Fibroblast of lung (primary cell): Measurements from ENCODE around the gene C1orf122.

ENCODE experiments used
- EZH2 ChIP-seq: IDR thresholded peaks from 2 replicates; pipeline ENCODE4 v1.5.1; 2012; ENCODE audit warnings: low read length, control low read depth, mild to moderate bottlenecking; ENCODE audit errors: missing control alignments
- TF ChIP-seq, protein P1 (sequence below), 2 donors: IDR thresholded peaks in 1 of 2; conservative IDR thresholded peaks in 1 of 2; 1 replicate in 1 of 2; 2 replicates in 1 of 2; pipeline ENCODE4 v1.5.1; 2011 to 2012; ENCODE audit warnings: low read length in 2 of 2, control low read depth in 1 of 2, inconsistent platforms in 1 of 2, low read depth in 1 of 2, mild to moderate bottlenecking in 1 of 2

DNA sequence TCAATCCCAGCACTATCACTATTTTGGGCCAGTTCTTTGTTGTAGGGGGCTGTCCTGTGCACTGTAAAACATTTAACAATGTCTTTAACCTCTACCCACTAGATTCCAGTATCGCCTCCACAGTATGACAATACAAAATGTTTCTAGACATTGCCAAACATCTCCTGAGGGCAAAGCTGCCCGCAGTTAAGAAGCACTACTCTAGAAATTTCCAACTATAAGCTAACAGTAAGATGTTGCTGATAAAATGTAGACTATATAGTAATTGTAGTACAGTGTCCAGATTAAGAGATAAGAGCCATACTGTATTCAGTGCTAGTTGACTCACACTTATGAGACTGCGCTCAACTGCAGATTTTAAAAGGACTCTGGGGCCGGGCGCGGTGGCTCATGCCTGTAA is 46.8 kb downstream of the C1orf122 start:
- TF ChIP-seq, protein P1, sequence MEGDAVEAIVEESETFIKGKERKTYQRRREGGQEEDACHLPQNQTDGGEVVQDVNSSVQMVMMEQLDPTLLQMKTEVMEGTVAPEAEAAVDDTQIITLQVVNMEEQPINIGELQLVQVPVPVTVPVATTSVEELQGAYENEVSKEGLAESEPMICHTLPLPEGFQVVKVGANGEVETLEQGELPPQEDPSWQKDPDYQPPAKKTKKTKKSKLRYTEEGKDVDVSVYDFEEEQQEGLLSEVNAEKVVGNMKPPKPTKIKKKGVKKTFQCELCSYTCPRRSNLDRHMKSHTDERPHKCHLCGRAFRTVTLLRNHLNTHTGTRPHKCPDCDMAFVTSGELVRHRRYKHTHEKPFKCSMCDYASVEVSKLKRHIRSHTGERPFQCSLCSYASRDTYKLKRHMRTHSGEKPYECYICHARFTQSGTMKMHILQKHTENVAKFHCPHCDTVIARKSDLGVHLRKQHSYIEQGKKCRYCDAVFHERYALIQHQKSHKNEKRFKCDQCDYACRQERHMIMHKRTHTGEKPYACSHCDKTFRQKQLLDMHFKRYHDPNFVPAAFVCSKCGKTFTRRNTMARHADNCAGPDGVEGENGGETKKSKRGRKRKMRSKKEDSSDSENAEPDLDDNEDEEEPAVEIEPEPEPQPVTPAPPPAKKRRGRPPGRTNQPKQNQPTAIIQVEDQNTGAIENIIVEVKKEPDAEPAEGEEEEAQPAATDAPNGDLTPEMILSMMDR (conservative IDR thresholded peaks at IDR 0.05 in 1 of 2, IDR thresholded peaks at IDR 0.05 in 1 of 2; ENCODE audit: low read depth in 1 of 2, low read length in 2 of 2) = no peak
- TF ChIP-seq EZH2 = no peak
